SK-N-MC (cell line): ENCODE measurements around the gene ZNF786.

Experiments
- DNase-seq: peaks from one replicate; pipeline ENCODE4 v3.0.0-alpha.2; 2011; ENCODE audit warnings: low read depth, low spot score
- H3K27ac ChIP-seq: fragments of 200-600 bp; sonication (generic); 2 replicates; pipeline ENCODE4 v1.5.1; 2016; ENCODE audit warnings: mixed run types
- H3K36me3 ChIP-seq: fragments of 200-600 bp; sonication (generic); 2 replicates; pipeline ENCODE4 v1.6.1; 2017; ENCODE audit warnings: antibody characterized with exemption, low read length, mixed read lengths; ENCODE audit not compliant: insufficient read depth
- H3K4me3 ChIP-seq: fragments of 200-600 bp; sonication (generic); 2 replicates; pipeline ENCODE4 v1.5.1; 2016
- H3K9ac ChIP-seq: fragments of 200-600 bp; sonication (generic); 2 replicates; pipeline ENCODE4 v1.8.0; 2017; ENCODE audit warnings: mixed run types, mixed read lengths; ENCODE audit not compliant: insufficient read length
- H3K9me3 ChIP-seq: fragments of 200-600 bp; sonication (generic); 2 replicates; pipeline ENCODE4 v1.6.1; 2017; ENCODE audit warnings: low read depth, mild to moderate bottlenecking, antibody characterized with exemption, low read length, moderate library complexity, mixed read lengths
- EZH2 ChIP-seq: fragments of 200-600 bp; sonication (generic); IDR thresholded peaks from one replicate; pipeline ENCODE4 v1.6.1; 2017; ENCODE audit warnings: antibody characterized with exemption
- FOXP2 ChIP-seq: optimal IDR thresholded peaks from 2 replicates; pipeline ENCODE3; 2011; ENCODE audit warnings: mild to moderate bottlenecking, moderate library complexity; ENCODE audit not compliant: insufficient read depth; ENCODE audit errors: extremely low read length, control extremely low read depth
- POLR2AphosphoS5 ChIP-seq: IDR thresholded peaks from 2 replicates; pipeline ENCODE4 v1.6.1; 2012; ENCODE audit warnings: mild to moderate bottlenecking, low read depth, low read length, borderline replicate concordance

ZNF786 gene

GRCh38 chr7:149087376-149087775 lies 3.1 kb downstream of the ZNF786 start:
- H3K4me3 ChIP-seq, result no peak overlapping the region
- H3K9ac ChIP-seq, result no peak overlapping the region
- H3K9me3 ChIP-seq, result no peaks in the 10 kb centered on the region
- TF ChIP-seq EZH2, result no peak
- TF ChIP-seq FOXP2, result no peak
- no peak for TF ChIP-seq POLR2AphosphoS5
- DNase-seq, result no peak
- H3K36me3 ChIP-seq, result peaks cover 40% of the 10 kb centered on the region
- H3K27ac ChIP-seq, result no peak overlapping the region

GRCh38 chr7:149085866-149086265 lies 4.7 kb downstream of the ZNF786 start:
- Histone ChIP-seq H3K4me3 (no peak overlapping the region), H3K9ac (no peak overlapping the region), H3K27ac (no peak overlapping the region), H3K36me3 (peaks cover 47% of the 10 kb centered on the region), H3K9me3 (no peaks in the 10 kb centered on the region)
- TF ChIP-seq POLR2AphosphoS5 (no peak), EZH2 (no peak), FOXP2 (no peak)
- no peak for DNase-seq

- H3K36me3 ChIP-seq, result peaks cover 52% of the 10 kb centered on the region
- no peak for TF ChIP-seq FOXP2
- no peak for TF ChIP-seq POLR2AphosphoS5
- no peak for TF ChIP-seq EZH2
- H3K4me3 ChIP-seq, result no peak overlapping the region
- H3K9me3 ChIP-seq, result no peaks in the 10 kb centered on the region
- no peak for DNase-seq
- H3K27ac ChIP-seq, result no peak overlapping the region
- H3K9ac ChIP-seq, result no peak overlapping the region
Measured at GRCh38 chr7:149084407-149084806, 6.1 kb downstream of the ZNF786 start.

- no peak for DNase-seq
- Histone ChIP-seq H3K36me3 (peaks cover 43% of the 10 kb centered on the region), H3K27ac (0 out of 2 replicates have a peak overlapping the region, but pooled peaks have one; percentile 6), H3K4me3 (no peak overlapping the region), H3K9ac (no peak overlapping the region), H3K9me3 (no peaks in the 10 kb centered on the region)
- no peak for TF ChIP-seq POLR2AphosphoS5
- no peak for TF ChIP-seq EZH2
- TF ChIP-seq FOXP2, result no peak
Measured at GRCh38 chr7:149081914-149082313, 8.6 kb downstream of the ZNF786 start.

- TF ChIP-seq FOXP2 (no peak), POLR2AphosphoS5 (no peak), EZH2 (no peak)
- Histone ChIP-seq H3K36me3 (peaks cover 34% of the 10 kb centered on the region), H3K27ac (no peak overlapping the region), H3K9ac (no peak overlapping the region), H3K9me3 (no peaks in the 10 kb centered on the region), H3K4me3 (no peak overlapping the region)
- DNase-seq, result no peak
Measured at GRCh38 chr7:149077594-149077993, 12.9 kb downstream of the ZNF786 start.

- no peak for DNase-seq
- TF ChIP-seq POLR2AphosphoS5 (no peak), FOXP2 (no peak), EZH2 (no peak)
- Histone ChIP-seq H3K9ac (no peak overlapping the region), H3K4me3 (no peak overlapping the region), H3K27ac (no peak overlapping the region), H3K36me3 (peaks cover 43% of the 10 kb centered on the region), H3K9me3 (no peaks in the 10 kb centered on the region)
Measured at GRCh38 chr7:149075286-149075685, 15.2 kb downstream of the ZNF786 start.

GRCh38 chr7:149074116-149074885 lies 16.2 kb downstream of the ZNF786 start:
- Histone ChIP-seq H3K27ac (no peak overlapping the region), H3K9ac (no peak overlapping the region), H3K9me3 (no peaks in the 10 kb centered on the region), H3K36me3 (peaks cover 48% of the 10 kb centered on the region), H3K4me3 (no peak overlapping the region)
- no peak for DNase-seq
- TF ChIP-seq POLR2AphosphoS5, result no peak
- no peak for TF ChIP-seq EZH2
- TF ChIP-seq FOXP2, result no peak

- H3K27ac ChIP-seq, result no peak overlapping the region
- no peak for DNase-seq
- TF ChIP-seq EZH2, result no peak
- TF ChIP-seq POLR2AphosphoS5, result no peak
- no peak for TF ChIP-seq FOXP2
- no peaks in the 10 kb centered on the region for H3K9me3 ChIP-seq
- H3K4me3 ChIP-seq, result no peak overlapping the region
- no peak overlapping the region for H3K9ac ChIP-seq
- peaks cover 51% of the 10 kb centered on the region for H3K36me3 ChIP-seq
Measured at GRCh38 chr7:149072438-149072775, 18.1 kb downstream of the ZNF786 start.
